ENCODE measurements around the gene CENPF.
A peak's percentile ranks its signal among the peaks of the same experiment; 100 is the strongest.

The CENPF gene

GRCh38 chr1:214621236-214621635 is 18.2 kb downstream of the CENPF start:
- DNase-seq, result no peak

- DNase-seq, result no peak
Measured at GRCh38 chr1:214623430-214623829, 20.4 kb downstream of the CENPF start.

GRCh38 chr1:214632091-214632490 is 29.1 kb downstream of the CENPF start:
- DNase-seq, result no peak

GRCh38 chr1:214633686-214634085 is 30.7 kb downstream of the CENPF start:
- no peak for DNase-seq

GRCh38 chr1:214634267-214634666 is 31.3 kb downstream of the CENPF start:
- no peak for DNase-seq

- DNase-seq, result no peak
Measured at GRCh38 chr1:214635086-214635485, 32.1 kb downstream of the CENPF start.

- no peak for DNase-seq
Measured at GRCh38 chr1:214635506-214635905, 32.5 kb downstream of the CENPF start.

- no peak for DNase-seq
Measured at GRCh38 chr1:214636436-214636835, 33.4 kb downstream of the CENPF start.

GRCh38 chr1:214637125-214637524 is 34.1 kb downstream of the CENPF start:
- no peak for DNase-seq

GRCh38 chr1:214637722-214638458 is 34.9 kb downstream of the CENPF start:
- no peak for DNase-seq

- no peak for DNase-seq
Measured at GRCh38 chr1:214638459-214638807, 35.4 kb downstream of the CENPF start.

- peak; percentile 16 for DNase-seq
Measured at GRCh38 chr1:214638997-214639396, 36.0 kb downstream of the CENPF start.

- no peak for DNase-seq
Measured at GRCh38 chr1:214640431-214641213, 37.6 kb downstream of the CENPF start.

GRCh38 chr1:214641214-214641895 is 38.4 kb downstream of the CENPF start:
- DNase-seq, result no peak

GRCh38 chr1:214643030-214643429 is 40.0 kb downstream of the CENPF start:
- no peak for DNase-seq

GRCh38 chr1:214645712-214646111 is 42.7 kb downstream of the CENPF start:
- DNase-seq, result no peak

- DNase-seq, result no peak
Measured at GRCh38 chr1:214648801-214649200, 45.8 kb downstream of the CENPF start.

- no peak for DNase-seq
Measured at GRCh38 chr1:214649607-214650006, 46.6 kb downstream of the CENPF start.

GRCh38 chr1:214650664-214651063 is 47.7 kb downstream of the CENPF start:
- no peak for DNase-seq

- no peak for DNase-seq
Measured at GRCh38 chr1:214657299-214657698, 54.3 kb downstream of the CENPF start.

GRCh38 chr1:214658175-214658574 is 55.2 kb downstream of the CENPF start:
- DNase-seq, result no peak

- DNase-seq, result no peak
Measured at GRCh38 chr1:214658785-214659184, 55.8 kb downstream of the CENPF start.

- no peak for DNase-seq
Measured at GRCh38 chr1:214660190-214660589, 57.2 kb downstream of the CENPF start.

GRCh38 chr1:214660900-214661299 is 57.9 kb downstream of the CENPF start:
- peak; percentile 22 for DNase-seq

All from NCI-H226 (cell line).